ENCODE measurements around the gene SND1.
A peak's percentile ranks its signal among the peaks of the same experiment; 100 is the strongest.

Gene SND1

GRCh38 chr7:127651556-127652332 is at the start of gene SND1:
Gene SND1, plus strand, starts transcription at chr7:127652194. Its CDS starts 180 bp downstream, at chr7:127652374.
- peak; percentile 98 to 99 for DNase-seq

GRCh38 chr7:127608446-127608845 is 43.5 kb upstream of the SND1 start:
- no peak for DNase-seq

- no peak for DNase-seq
Measured at GRCh38 chr7:127609297-127609696, 42.7 kb upstream of the SND1 start.

GRCh38 chr7:127612263-127612662 is 39.7 kb upstream of the SND1 start:
- no peak for DNase-seq

- no peak for DNase-seq
Measured at GRCh38 chr7:127616724-127617123, 35.3 kb upstream of the SND1 start.

- no peak for DNase-seq
Measured at GRCh38 chr7:127618042-127618441, 34.0 kb upstream of the SND1 start, which contains the start of gene PAX4. Gene PAX4, minus strand, starts transcription at chr7:127618142. Its CDS starts 2,214 bp downstream, at chr7:127615928.

GRCh38 chr7:127618775-127619174 is 33.2 kb upstream of the SND1 start:
- DNase-seq: no peak

GRCh38 chr7:127619681-127620405 is 32.2 kb upstream of the SND1 start:
- DNase-seq: no peak

GRCh38 chr7:127620406-127621233 is 31.4 kb upstream of the SND1 start:
- DNase-seq: no peak

GRCh38 chr7:127625331-127625730 is 26.7 kb upstream of the SND1 start:
- DNase-seq: no peak

GRCh38 chr7:127628445-127628844 is 23.5 kb upstream of the SND1 start:
- DNase-seq: no peak

GRCh38 chr7:127629268-127629854 is 22.6 kb upstream of the SND1 start:
- peak in 1 of 2 experiments; percentile 21 for DNase-seq

- DNase-seq: no peak
Measured at GRCh38 chr7:127632276-127632910, 19.6 kb upstream of the SND1 start.

- no peak for DNase-seq
Measured at GRCh38 chr7:127635659-127636285, 16.2 kb upstream of the SND1 start.

GRCh38 chr7:127638197-127638596 is 13.8 kb upstream of the SND1 start:
- DNase-seq: no peak

- no peak for DNase-seq
Measured at GRCh38 chr7:127644484-127644883, 7.5 kb upstream of the SND1 start.

- no peak for DNase-seq
Measured at GRCh38 chr7:127647636-127648035, 4.4 kb upstream of the SND1 start.

- DNase-seq: no peak
Measured at GRCh38 chr7:127648986-127649385, 3.0 kb upstream of the SND1 start.

GRCh38 chr7:127650847-127651555 is 993 bp upstream of the SND1 start:
- DNase-seq: no peak

- DNase-seq: no peak
Measured at GRCh38 chr7:127652333-127653248, 597 bp downstream of the SND1 start.
